ENCODE results near the gene USP38.

GRCh38 chr4:143186212-143186611 is 1.5 kb downstream of the USP38 start:
- TF ChIP-seq CTCF (IDR thresholded peaks at IDR 0.05; ENCODE audit: borderline replicate concordance, extremely low read depth, low read length, poor library complexity, severe bottlenecking), result no peak
- TF ChIP-seq EZH2 (IDR thresholded peaks at IDR 0.05; ENCODE audit: borderline replicate concordance, low read depth, low read length, severe bottlenecking), result no peak
